ENCODE results near the gene SLC22A12.

Gene SLC22A12

DNA sequence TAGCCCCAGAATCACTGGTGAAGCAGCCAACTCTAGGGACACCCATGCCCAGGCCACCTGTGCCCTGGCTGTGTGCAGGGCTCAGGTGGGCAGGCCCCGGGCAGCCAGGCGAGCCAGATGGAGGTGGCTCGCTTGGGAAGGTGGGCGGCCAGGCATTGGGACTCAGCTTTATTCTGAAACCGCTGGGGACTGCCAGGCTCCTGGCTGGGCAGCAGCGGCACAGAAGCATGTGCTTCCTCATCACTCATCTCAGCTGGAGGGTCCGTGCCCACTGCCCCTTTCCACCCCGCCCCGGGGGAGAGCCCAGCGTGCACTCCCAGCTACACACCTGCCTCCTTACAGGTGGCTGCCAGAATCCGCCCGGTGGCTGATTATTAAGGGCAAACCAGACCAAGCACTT lies 27.1 kb upstream of the SLC22A12 start:
- no peak for DNase-seq

DNA sequence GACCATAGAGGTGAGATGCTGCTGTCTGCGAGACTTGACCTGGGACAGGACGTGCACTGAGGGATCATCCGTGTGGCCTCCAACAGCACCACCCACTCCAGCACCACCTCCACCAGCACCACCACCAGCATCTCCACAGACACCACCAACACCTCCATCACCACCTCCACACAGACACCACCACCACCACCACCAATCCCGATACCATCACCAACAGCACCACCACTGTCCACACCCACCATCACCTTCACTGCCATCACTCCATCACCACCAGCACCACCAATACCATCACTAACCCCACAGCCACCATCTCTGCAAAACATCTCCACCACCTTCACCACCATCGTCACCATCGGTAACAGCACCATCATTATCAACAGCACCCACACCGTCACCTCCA lies 26.6 kb upstream of the SLC22A12 start:
- DNase-seq: no peak

DNA sequence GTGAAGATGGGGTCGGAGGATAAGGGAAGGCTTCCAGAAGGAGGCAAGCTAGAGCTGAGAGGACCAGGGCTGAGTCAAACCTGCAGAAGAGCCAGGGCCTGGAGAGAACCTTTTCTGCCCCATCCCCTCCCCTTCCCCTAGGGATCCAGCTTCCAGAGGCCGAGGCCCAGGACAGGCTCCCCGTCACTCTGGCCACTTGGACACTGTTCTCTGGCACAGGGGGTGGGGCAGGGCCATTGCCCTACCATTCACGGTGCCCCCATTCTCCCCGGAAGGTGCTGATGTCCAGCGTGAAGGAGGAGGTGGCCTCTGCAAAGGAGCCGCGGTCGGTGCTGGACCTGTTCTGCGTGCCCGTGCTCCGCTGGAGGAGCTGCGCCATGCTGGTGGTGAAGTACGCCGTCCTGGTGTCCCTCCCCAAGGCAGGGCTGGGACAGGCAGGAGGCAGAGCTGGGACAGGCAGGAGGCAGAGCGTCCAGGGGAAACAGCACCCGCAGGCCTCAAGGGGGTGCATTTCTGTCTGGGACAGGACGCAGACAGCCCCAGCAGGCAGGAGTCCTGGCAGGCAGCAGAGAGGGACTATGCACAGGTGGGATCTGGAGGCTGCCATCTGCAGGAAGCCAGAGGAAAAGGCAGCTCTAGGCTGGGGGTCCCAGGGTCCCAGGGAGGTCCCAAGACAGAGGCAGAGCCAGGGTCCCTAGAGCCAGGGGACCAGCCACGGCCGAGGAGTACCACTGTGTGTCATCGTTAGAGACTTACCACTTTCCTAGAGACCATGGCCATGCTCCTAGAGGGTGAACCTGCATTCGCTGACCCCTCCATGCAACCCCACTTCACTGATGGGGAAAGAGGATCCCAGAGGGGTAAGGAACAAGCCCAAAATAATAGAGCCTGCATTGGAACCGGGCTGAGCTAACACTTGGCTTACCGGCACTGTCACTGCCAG lies 25.8 kb upstream of the SLC22A12 start:
- no peak for DNase-seq

DNA sequence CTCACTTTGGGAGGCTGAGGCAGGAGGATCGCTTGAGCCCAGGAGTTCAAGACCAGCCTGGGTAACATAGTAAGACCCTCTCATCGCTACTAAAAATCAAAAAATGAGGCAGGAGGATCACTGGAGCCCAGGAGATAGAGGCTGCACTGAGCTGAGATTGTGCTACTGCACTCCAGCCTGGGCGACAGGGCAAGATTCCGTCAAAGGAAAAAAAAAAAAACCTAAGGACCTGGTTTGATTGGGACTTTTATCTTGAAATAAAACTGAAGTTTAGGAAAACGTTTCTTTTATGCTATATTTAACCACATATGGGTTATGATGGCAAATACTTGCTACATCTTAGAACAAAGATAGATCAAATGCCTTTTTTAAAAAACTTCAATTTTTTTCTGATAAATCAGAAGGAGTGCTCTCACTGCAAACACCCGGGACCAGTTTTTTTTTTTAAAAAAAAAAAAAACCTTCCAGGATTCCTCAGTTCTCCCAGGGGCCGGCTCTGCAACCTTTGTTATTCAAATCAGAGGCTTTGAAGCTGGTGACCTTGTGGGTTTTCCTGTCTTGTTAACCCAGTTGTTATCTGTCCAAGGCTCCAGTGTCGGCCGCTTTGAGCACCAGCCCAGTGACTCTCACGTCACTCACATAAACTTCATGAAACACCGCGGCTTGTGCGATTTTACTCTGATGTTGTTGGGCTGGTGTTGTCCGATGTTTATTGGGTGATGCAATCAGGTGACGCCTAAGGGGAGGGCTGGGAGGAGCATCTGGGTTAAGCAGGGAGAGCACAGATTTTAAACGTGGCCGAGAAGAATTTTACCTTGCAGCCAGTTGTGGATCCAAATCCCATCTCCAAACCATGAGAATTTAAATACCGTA lies 24.7 kb upstream of the SLC22A12 start:
- peak; percentile 46 for DNase-seq

DNA sequence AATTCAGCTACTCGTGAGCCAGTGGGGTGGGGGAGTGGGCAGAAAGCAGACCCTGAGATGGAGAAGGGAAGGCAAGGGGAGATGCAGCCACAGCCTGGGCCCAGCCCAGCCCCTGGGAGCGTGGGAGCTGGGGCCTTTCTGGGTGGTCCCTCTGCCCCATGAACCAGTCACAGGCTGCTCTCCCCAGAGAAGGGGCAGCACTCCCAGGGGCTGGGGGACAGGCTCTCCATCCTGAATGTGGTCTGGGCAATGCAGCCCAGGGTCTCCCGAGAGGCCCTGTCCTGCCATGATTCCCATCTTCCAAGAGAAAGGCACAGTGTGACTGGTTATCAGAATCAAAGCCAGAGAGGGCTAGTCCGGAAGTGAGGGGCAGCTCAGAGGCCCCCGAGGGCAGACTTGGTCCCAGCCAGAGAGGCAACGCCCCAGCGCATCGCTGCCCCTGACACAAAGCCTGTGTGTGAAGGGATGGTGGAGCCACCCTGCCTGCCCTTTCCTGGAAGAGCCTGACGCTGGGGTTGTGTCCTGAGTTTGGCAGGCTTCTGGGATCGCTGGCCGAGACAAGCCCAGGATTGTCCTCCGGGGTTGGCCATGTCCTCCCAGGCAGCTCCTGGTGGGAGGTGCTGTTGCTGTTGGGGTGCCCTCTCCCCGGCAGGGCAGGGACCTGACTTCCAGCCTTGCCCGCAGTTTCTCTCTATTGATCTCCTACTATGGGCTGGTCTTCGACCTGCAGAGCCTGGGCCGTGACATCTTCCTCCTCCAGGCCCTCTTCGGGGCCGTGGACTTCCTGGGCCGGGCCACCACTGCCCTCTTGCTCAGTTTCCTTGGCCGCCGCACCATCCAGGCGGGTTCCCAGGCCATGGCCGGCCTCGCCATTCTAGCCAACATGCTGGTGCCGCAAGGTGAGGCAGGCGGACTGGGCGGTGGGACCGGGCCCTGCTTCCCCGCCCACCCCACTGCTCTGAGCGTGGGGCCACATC lies 23.8 kb upstream of the SLC22A12 start:
- DNase-seq: no peak

DNA sequence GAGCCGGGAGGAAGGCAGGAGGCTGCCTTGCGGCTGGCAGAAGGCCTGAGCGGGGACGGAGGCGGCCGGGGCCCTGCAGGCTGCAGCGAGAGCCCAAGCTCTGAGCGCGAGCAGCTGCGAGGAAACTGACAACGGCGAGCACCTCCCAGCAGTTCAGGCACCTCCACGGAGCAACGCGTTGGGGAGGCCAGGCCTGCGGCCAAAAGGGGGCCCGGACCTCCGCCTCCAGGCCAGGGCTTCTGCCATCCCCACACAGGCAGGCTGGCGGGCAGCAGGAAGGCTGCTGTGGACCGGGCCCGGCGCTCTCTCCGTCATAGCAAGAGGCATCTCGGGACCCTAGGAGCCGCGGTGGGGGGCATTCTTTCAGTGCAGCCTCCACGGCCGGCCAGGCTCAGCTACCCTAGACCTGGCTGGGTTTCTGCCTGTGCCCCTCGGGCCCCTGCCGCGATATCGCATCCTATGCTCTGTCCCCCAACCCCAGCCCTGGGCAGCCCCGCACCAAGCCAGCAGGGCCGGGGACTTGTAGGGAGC lies 22.9 kb upstream of the SLC22A12 start:
- DNase-seq: no peak

DNA sequence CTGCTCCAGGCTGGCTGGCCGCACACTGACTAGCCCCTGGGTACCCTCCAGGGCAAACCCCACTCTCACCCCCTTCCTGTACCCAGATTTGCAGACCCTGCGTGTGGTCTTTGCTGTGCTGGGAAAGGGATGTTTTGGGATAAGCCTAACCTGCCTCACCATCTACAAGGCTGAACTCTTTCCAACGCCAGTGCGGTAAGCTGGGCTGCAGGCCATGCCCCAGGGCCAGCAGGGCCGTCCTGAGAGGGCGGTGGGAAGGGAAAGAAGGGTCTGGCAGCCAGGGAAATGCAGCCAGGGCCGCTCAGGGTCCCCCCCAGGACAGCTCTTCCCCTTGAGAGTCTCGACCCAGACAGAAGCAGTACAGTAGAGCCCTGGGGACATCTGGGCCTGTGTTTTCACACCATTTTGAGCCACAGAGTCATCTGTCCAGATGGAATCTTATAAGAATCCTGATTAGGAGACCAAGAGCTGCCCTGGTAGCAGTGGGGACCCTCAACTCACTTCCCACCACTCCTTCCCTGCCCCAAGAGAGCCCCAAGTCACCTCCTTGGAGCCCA lies 22.4 kb upstream of the SLC22A12 start:
- no peak for DNase-seq

DNA sequence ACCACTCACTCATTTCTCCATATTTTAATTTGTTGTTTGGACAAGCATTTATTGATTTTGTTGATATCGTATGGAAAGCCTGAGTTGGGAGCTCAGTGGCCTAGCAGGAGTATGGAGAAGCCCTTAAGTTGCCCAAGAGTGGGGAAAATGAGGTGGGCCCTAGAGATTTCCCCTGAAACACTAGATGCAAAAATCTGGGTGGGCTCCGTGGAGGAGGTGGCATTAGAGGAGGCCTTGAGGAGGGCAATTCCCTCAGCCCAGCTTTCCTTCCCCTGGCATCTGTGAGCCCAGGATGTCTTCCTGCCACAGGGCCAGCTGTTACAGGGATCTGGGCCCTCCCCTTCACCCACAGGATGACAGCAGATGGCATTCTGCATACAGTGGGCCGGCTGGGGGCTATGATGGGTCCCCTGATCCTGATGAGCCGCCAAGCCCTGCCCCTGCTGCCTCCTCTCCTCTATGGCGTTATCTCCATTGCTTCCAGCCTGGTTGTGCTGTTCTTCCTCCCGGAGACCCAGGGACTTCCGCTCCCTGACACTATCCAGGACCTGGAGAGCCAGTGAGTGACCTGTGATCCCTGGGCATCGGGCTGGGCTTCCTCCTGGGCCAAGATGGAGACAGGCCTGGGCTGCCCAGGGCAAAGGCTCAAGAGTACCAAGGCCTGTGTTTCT lies 21.6 kb upstream of the SLC22A12 start:
- no peak for DNase-seq

DNA sequence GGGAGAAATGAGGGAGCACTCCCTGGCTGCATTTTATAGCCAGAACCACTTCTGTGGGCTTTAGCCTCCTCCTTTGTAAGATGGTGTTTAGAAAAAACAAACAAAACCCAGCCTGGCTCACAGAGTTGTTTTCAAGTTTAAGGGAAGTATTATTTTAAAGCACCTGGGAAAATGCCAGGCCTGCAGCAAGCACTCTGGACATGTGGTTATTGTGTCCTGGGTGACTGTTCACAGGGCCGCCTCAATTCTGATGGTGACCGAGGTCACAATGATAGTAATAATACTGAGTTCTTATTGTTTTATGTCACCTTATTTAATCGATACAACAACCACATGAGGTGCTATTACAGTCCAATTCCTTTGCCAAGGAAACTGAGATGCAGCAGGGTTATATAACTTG lies 20.7 kb upstream of the SLC22A12 start:
- no peak for DNase-seq

DNA sequence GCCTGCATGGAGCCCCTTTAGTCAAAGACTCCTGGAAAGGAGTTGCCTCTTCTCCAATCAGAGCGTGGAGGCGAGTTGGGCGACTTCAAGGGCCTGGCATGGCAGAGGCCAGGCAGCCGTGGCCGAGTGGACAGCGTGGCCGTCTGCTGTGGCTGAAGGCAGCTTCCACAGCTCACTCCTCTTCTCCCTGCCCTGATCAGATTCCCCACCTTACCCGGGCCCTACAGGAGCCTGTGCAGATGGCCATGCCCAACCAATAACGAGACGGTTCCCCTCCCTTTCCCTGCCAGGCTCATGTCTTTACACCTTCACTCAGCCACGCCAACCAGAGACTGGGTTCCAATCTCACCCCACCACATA lies 20.0 kb upstream of the SLC22A12 start:
- DNase-seq: no peak

DNA sequence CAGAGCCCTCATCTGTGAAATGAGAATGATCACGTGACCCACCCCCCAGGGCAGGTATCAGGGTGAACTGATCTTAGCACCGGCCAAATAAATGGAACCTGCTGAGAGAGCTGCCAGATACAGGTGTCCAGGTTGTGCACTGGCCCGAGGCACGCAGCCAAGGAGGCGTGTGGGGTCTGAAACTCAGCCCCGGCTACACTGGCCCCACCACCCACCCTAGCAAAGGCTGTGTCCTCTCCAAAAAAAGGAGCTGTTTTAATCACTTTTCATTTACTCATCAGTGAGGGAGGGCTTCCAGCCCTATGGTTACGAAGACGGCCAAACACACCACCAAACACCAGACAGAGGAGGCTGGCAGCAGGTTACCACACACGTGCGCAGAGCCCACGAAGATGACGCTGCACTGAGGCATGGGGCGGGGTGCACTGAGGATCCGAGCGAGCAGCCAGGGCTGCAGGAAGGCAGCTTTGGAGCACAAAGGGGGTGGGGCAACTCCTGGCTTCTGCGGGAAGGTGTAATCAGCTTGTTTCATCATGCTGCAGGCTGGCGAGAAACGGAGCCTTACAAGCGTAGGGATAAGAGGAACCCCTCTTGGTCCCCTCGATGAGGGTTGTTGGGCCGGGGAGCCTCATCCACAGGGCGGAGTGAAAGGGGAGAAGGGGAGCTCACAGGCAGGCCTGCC lies 19.5 kb upstream of the SLC22A12 start:
- DNase-seq: no peak

DNA sequence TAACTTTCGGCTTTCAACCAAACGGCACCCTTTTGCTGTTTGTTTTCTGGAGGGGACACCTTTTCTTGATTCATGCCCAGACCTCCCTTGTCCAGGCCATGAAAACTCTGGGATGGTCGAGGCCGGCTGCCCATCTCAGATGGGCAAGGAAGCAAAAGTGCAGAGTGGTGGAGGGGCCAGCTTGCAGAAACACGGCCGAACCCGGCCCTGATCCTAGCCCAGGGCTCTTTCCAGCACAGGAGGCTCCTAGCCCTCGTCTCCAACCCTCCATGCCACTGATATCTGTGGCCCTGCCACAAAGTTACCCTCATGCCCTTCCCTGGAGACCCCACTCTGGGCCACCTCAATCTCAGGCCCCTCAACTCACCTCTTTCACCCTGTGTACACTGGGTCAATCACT lies 18.9 kb upstream of the SLC22A12 start:
- no peak for DNase-seq

DNA sequence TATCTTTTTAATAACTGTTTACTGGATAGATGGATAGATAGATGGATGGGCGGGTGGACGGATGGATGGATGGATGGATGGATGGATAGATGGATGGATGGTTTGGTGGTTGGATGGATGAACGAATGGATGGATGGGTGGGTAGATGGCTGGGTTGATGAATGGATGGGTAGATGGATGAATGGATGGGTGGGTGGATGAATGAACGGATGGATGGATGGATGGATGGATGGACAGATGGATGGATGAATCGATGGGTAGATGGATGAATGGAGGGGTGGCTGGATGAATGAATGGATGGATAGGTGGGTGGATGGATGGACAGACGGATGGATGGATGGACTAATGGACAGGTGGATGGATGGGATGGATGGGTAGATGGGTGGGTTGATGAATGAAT lies 13.8 kb upstream of the SLC22A12 start:
- DNase-seq: no peak

DNA sequence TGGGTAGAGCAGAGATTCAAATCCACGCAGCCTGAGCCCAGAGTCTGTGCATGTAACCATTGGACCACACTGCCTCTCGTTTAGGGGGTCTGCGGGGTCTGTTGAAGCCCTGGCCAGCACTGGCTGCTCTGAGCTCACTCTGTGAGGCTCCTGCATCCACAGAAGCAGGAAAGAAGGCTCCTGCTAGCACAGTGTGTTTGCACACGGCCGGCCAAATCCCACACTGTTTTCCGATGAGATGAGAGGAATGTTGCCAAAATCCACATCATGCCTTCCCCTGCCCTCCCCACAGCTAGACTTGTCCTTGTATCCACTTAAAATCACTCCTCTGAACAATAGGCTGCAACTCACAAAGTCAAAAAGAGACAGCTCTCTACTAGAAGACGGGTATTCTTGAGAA lies 10.6 kb upstream of the SLC22A12 start:
- no peak for DNase-seq

DNA sequence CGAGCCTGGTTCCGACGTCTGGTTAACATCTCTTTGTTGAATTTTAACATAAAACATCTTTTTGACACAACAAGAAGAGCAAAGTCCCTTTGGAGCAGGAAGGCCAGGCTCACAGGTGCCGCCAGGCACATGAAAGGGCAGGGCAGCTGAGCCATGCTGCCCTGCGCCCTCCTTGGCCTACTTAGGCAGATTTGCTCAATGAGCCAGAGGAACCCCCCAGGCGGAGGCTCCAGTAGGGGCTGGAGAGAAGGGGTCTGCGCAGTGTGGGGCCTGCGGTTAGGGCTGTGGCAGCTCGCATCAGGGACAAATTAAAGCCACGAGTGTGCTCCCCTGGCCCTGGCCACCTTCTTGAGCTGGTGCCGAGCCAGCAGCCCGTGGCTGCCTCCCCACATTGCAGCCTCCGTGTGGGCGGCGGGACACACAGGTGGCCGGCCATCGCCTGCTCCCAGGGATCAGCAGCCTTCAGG lies 9.9 kb upstream of the SLC22A12 start:
- no peak for DNase-seq

DNA sequence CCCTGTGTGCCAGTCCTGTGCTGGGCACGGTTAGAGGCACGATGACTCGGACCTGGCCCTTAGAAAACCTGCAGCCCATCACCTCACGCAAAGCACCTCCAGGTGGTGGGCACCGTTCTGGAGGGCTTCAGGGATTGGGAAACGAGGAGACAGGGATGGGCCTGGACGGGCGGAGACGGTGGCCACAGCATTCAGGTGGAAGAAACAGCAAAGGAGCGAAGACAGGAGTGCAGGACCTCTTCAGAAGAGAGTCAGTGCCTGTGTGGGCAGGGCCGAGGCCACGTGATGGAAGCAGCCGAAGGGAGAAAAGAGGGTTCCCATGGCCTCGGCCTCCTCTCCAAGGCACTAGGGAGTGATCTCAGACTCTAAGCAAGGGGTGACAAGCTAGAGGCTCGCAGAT lies 8.1 kb upstream of the SLC22A12 start:
- DNase-seq: no peak

DNA sequence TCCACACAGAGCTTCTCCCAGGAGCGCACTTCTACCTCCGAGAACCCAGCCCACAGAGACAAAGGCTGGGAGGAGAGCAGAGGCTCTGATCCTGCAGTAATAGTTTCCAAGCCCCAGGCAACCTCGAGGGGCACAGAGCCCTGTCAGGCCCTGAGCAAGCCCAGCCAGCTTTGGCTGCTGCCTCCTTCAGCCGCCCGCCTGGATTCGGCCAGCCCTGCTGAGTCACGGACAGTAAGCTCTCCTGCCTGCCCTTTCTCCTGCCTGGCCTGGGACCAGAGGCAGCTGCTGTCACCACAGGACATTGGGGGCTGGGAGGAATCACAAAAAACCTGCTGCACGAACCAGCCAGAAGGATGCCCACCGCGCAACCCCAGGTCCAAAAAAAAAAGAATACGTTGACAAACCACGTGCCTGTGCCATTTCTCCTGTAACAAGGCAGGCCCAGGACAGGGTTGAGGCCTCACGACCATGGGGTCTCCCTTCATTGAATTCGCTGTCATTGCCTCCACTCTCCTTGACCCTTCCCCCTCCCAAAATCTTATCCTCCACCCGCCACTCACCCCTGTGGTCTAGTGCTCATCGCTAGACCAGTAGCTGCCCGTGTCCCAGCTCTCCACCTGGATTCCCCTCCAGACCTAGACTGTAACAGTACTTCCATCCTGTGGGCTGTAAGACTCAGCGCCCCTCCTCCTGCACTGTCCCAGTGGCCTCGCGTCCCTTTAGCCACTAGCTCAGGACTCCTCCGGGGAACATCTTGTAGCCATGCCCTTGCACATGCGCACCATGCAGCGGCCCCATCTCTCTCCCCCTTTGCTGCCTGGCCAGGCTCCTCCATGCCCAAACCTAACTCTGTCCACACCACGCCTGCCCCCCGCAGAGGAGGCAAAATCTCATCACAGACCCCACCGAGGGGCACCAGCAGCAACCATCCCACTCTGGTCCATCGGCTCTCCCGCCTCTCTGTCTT lies 7.4 kb upstream of the SLC22A12 start:
- DNase-seq: no peak

DNA sequence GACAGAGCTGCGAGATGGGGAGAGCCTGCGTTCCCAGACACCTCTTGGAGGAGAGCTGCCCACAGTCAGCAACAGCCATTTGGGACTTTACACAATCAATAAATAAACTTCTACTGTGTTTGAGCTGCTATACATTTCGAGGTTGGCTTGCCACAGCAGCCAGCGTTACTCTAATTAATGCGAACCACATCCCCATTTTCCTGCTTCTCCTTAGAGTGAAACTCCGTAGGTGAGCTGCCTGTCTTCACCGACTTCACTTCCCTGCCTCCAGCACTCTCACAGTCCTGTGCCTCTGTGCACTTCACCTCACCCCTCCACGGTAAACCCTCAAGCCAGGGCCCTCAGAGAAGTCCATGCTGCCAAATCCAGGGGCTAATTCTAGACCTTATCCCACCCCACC lies 5.9 kb upstream of the SLC22A12 start:
- no peak for DNase-seq

DNA sequence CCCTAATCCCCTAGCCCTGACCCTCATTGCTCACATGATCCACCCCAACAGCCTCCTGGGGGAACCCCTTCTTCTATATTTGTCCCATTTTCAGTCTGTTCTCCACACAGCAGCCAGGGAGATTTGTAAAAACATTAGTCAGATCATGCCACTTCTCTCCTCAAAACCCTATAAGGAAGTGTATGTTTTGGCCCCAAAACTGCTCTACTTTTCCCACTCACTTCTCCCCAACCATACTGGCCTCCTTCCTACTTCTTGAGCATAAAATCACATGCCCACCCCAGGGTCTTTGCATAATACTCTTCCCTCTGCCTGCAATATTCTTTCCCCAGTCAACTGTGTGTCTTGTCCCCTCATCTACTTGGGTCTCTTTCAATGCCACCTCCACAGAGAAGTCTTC lies 4.7 kb upstream of the SLC22A12 start:
- no peak for DNase-seq

DNA sequence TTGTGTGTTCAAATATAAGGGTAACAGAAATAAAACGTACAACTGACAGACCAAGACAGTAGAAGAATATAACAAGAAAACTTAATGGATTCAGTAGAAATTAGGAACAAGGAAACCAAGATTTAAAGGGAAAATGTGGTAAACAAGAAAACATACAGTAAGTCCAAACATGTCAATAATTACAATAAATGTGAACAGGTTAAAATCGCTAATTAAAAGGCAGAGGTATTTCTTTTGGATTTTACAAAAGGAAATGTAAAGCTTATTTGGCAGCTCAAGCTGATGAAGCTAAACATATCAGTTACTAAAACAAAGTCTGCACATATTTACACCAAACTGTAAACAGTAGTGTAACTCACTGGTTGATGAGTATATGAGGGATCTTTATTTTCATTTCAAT lies 2.3 kb upstream of the SLC22A12 start:
- DNase-seq: no peak

All from NCI-H526 treated with DMSO at 0.1 percent for 48 hours (cell line).